ENCODE data around the gene IFT27. TPM values are rescaled to one million over a fixed set of nuclear protein-coding genes. Genes with fewer than 3 reads are reported as not detected.
A peak's percentile ranks its signal among the peaks of the same experiment; 100 is the strongest.

IFT27 gene
- total RNA-seq, 1 experiment from 2014 or later: 8.3 TPM

DNA sequence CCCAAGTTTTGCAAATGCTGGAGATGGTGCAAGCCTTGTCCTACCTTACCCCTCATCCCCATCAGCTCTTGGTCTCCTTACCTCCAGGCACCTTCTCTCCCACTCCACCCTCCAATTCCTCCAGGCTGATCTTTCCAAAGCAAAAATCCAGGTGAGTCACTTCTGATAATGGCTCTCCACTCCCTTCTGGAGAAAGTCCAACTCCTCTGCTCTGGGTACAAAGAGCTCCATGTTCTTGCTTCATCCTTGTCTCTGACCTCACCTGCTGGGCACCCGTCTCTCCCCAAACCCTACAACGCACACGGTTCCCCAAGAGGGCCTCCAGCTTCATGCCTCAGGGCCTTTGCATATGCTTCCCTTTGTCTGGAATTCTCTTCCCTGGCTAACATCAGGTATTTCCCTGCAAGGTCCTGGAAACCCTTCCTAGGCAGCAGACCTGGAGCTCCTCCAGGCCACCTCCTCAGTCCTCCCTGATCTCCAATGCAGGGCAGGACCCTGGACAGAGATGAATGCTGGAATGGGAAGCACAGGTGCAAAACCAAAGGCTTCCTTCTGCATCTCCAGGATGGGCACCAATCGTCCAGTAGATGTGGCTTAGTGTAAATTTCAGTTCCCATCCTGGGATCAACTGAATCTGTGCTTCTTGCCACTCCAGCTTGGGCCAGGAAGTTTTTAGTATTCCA is 22.7 kb downstream of the IFT27 start:
- no TSS peak for BruUV-seq (replicated peaks)
- Mint-ChIP-seq H3K9me3 (ENCODE audit: unreplicated experiment) (no peaks in the 10 kb centered on the region), H3K27me3 (ENCODE audit: insufficient read depth, unreplicated experiment) (peaks cover 20% of the 10 kb centered on the region), H3K27ac (ENCODE audit: unreplicated experiment) (no peak overlapping the region), H3K4me3 (ENCODE audit: unreplicated experiment) (no peak overlapping the region), H3K36me3 (ENCODE audit: insufficient read depth, unreplicated experiment) (no peaks in the 10 kb centered on the region), H3K4me1 (ENCODE audit: low read depth, unreplicated experiment) (peaks cover 6% of the 10 kb centered on the region)
- H3K4me1 ChIP-seq: no peaks in the 10 kb centered on the region
- H3K36me3 ChIP-seq (ENCODE audit: control insufficient read depth, insufficient read depth, low read length): no peaks in the 10 kb centered on the region
- CTCF ChIA-PET: no interaction called here
- TF ChIP-seq CTCF (IDR thresholded peaks at IDR 0.05; ENCODE audit: insufficient read depth in 1 of 2, low read depth in 1 of 2, low read length in 1 of 2, severe bottlenecking in 1 of 2, unreplicated experiment in 1 of 2): no peak
- peak; percentile 13 to 16 for DNase-seq
- intact Hi-C loops (cut with micrococcal nuclease; ENCODE audit: unreplicated experiment): no loop called here
- no peaks in the 10 kb centered on the region; the same call in 1 of the 2 replicates for H3K27me3 ChIP-seq (replicated peaks; ENCODE audit: control insufficient read depth, insufficient read depth, low read length)
- no peak overlapping the region for H3K4me3 ChIP-seq (ENCODE audit: low read depth, low read length)
- POLR2A ChIA-PET: no interaction called here
- no peaks in the 10 kb centered on the region for H3K9me3 ChIP-seq

DNA sequence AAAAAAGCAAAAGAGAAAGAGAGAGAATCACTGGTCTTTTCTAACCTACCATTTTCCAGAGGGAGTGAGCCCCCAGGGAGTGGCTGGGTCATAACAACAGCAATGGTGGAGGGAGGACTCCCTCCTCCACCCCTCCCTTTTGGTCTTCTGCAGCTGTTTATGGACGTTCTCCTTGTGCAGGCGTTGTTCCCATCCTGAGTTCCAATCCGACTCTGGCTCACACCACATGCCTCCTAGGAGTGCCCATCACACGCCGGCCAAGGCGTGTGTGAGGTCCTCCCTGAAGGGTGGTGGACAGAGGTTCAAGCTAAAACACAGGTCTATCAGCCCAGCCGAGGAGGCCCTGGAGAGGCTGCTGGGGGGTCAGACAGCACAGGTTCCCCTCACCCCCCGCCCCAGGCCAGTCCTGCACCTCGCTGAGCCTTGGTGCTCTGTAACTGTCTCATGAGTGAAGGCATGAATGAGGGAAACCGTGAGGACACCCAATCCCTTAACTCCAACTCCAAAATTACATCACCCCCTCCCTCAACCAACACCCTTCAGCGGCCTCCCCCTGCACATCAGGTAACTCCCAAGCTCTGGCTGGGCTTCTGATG is 29.4 kb downstream of the IFT27 start:
- Mint-ChIP-seq H3K9me3 (ENCODE audit: unreplicated experiment) (no peaks in the 10 kb centered on the region), H3K4me1 (ENCODE audit: low read depth, unreplicated experiment) (no peaks in the 10 kb centered on the region), H3K27me3 (ENCODE audit: insufficient read depth, unreplicated experiment) (peaks cover 3% of the 10 kb centered on the region), H3K27ac (ENCODE audit: unreplicated experiment) (no peak overlapping the region), H3K4me3 (ENCODE audit: unreplicated experiment) (no peak overlapping the region), H3K36me3 (ENCODE audit: insufficient read depth, unreplicated experiment) (no peaks in the 10 kb centered on the region)
- peak in 1 of 2 experiments; percentile 19 for DNase-seq
- Histone ChIP-seq H3K4me3 (ENCODE audit: low read depth, low read length) (no peak overlapping the region), H3K9me3 (no peaks in the 10 kb centered on the region), H3K27me3 (replicated peaks; ENCODE audit: control insufficient read depth, insufficient read depth, low read length) (no peaks in the 10 kb centered on the region), H3K36me3 (ENCODE audit: control insufficient read depth, insufficient read depth, low read length) (no peaks in the 10 kb centered on the region), H3K4me1 (no peaks in the 10 kb centered on the region)
- TF ChIP-seq CTCF (IDR thresholded peaks at IDR 0.05; ENCODE audit: insufficient read depth in 1 of 2, low read depth in 1 of 2, low read length in 1 of 2, severe bottlenecking in 1 of 2, unreplicated experiment in 1 of 2): no peak
- no TSS peak for BruUV-seq (replicated peaks)
- intact Hi-C loops (cut with micrococcal nuclease; ENCODE audit: unreplicated experiment): no loop called here
- POLR2A ChIA-PET: no interaction called here
- CTCF ChIA-PET: no interaction called here

DNA sequence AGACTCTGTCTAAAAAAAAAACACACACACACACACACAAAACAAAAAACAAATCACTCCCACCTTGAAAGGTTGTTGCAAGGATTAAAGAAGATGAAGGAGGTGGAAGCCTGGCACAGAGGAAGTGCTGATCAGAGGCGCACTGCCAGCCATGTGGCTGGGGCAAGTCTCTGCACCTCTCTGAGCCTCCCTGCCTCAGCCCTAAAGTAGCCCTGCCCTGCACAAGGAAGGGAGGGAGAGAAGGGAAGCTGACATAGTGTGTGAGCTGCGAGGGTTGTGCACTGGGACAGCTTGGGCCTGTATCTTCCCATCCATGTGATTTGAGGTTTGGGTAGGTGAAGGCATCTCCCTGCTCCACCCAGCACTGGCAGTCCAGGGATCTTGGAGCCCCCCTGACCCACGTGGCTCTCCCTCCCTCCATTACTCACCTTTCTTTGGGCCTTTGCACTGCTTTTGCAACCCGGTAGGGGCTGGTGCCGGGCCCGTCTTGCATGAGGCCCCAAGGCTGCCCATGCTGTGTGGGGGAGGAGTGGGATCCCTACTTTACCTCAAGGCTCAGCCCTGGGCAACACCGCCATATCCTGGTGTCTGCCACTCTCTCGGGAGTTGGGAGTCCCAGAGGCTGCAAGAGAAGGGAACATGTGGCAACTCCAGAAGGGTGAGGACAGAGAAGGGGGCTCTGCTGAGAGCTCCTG is 30.5 kb downstream of the IFT27 start:
- ChIA-PET CTCF (no interaction called here), POLR2A (no interaction called here)
- Mint-ChIP-seq H3K4me3 (ENCODE audit: unreplicated experiment) (no peak overlapping the region), H3K27me3 (ENCODE audit: insufficient read depth, unreplicated experiment) (peaks cover 6% of the 10 kb centered on the region), H3K9me3 (ENCODE audit: unreplicated experiment) (no peaks in the 10 kb centered on the region), H3K4me1 (ENCODE audit: low read depth, unreplicated experiment) (no peaks in the 10 kb centered on the region), H3K27ac (ENCODE audit: unreplicated experiment) (no peak overlapping the region), H3K36me3 (ENCODE audit: insufficient read depth, unreplicated experiment) (no peaks in the 10 kb centered on the region)
- no peaks in the 10 kb centered on the region for H3K27me3 ChIP-seq (replicated peaks; ENCODE audit: control insufficient read depth, insufficient read depth, low read length)
- no peak for TF ChIP-seq CTCF (IDR thresholded peaks at IDR 0.05; ENCODE audit: insufficient read depth in 1 of 2, low read depth in 1 of 2, low read length in 1 of 2, severe bottlenecking in 1 of 2, unreplicated experiment in 1 of 2)
- no peaks in the 10 kb centered on the region for H3K36me3 ChIP-seq (ENCODE audit: control insufficient read depth, insufficient read depth, low read length)
- DNase-seq: peak in 1 of 2 experiments; percentile 21
- H3K9me3 ChIP-seq: no peaks in the 10 kb centered on the region
- H3K4me1 ChIP-seq: no peaks in the 10 kb centered on the region
- BruUV-seq (replicated peaks): no TSS peak
- intact Hi-C loops (cut with micrococcal nuclease; ENCODE audit: unreplicated experiment): no loop called here
- H3K4me3 ChIP-seq (ENCODE audit: low read depth, low read length): no peak overlapping the region

Measured in Caco-2 (cell line).